ENCODE measurements around the gene PCYT2. TPM values are rescaled to one million over a fixed set of nuclear protein-coding genes. Genes with fewer than 3 reads are reported as not detected.

The PCYT2 gene
- total and polyA plus RNA-seq, 2 donors, result 19.4 to 37.4 TPM

DNA sequence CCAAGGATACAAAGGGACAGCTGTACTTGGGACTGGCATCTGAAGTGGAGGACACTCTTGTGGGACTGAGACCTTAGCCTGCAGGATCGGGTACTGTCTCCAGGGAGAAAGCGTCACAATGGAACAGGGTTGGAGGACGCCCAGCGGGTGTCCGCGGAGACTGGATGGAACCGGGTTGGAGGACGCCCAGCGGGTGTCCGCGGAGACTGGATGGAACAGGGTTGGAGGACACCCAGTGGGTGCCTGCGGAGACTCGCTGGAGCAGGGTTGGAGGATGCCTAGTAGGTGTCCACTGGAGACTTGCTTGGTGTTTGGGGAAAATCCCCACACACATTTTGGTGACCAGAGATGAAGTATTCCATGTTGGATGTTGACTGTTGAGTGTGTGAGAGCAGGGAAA is 36.0 kb upstream of the PCYT2 start, which contains the start of gene MYADML2:
MYADML2 (minus strand) TSS at position 45 of the 400 bp plus-strand sequence. CDS start 5,492 bp downstream, outside the sequence.
- WGBS, result 95% methylated on average over 13 of the region's 13 CpGs
- no peak for DNase-seq (ENCODE audit: low read depth in 6 of 9, low spot score in 9 of 9)
- Histone ChIP-seq H3K27me3 (ENCODE audit: control insufficient read depth in 2 of 2, insufficient read depth in 1 of 2, low read length in 1 of 2) (peaks cover under 1 to 36% of the 10 kb centered on the region in 2 donors), H3K4me3 (ENCODE audit: low read length in 2 of 2) (no peak within 1 kb of the TSS), H3K9me3 (ENCODE audit: control insufficient read depth in 2 of 2, insufficient read depth in 1 of 2, low read length in 1 of 2) (no peaks in the 10 kb centered on the region), H3K27ac (ENCODE audit: low read depth in 1 of 2, low read length in 1 of 2) (no peak within 1 kb of the TSS), H3K4me1 (ENCODE audit: control insufficient read depth in 2 of 2, insufficient read depth in 2 of 2, low read length in 2 of 2) (peaks cover 0 to 2% of the 10 kb centered on the region in 2 donors), H3K36me3 (ENCODE audit: control insufficient read depth in 2 of 2, insufficient read depth in 2 of 2, low read length in 1 of 2) (no peaks in the 10 kb centered on the region)

GRCh38 chr17:81944858-81945257 is 33.7 kb upstream of the PCYT2 start:
- Histone ChIP-seq H3K9me3 (ENCODE audit: control insufficient read depth in 2 of 2, insufficient read depth in 1 of 2, low read length in 1 of 2) (no peaks in the 10 kb centered on the region), H3K27ac (ENCODE audit: low read depth in 1 of 2, low read length in 1 of 2) (no peak overlapping the region), H3K36me3 (ENCODE audit: control insufficient read depth in 2 of 2, insufficient read depth in 2 of 2, low read length in 1 of 2) (no peaks in the 10 kb centered on the region), H3K4me3 (ENCODE audit: low read length in 2 of 2) (no peak overlapping the region), H3K27me3 (ENCODE audit: control insufficient read depth in 2 of 2, insufficient read depth in 1 of 2, low read length in 1 of 2) (peaks cover 11 to 51% of the 10 kb centered on the region in 2 donors), H3K4me1 (ENCODE audit: control insufficient read depth in 2 of 2, insufficient read depth in 2 of 2, low read length in 2 of 2) (peaks cover 0 to 11% of the 10 kb centered on the region in 2 donors)
- no peak for DNase-seq (ENCODE audit: low read depth in 6 of 9, low spot score in 9 of 9)
- WGBS, result 97% methylated on average over 9 of the region's 9 CpGs

- 71% methylated on average over 12 of the region's 12 CpGs for WGBS
- no peak for DNase-seq (ENCODE audit: low read depth in 6 of 9, low spot score in 9 of 9)
- H3K9me3 ChIP-seq (ENCODE audit: control insufficient read depth in 2 of 2, insufficient read depth in 1 of 2, low read length in 1 of 2), result peaks cover 0 to 6% of the 10 kb centered on the region in 2 donors
- H3K27me3 ChIP-seq (ENCODE audit: control insufficient read depth in 2 of 2, insufficient read depth in 1 of 2, low read length in 1 of 2), result peaks cover 11 to 70% of the 10 kb centered on the region in 2 donors
- peaks cover 0 to 15% of the 10 kb centered on the region in 2 donors for H3K4me1 ChIP-seq (ENCODE audit: control insufficient read depth in 2 of 2, insufficient read depth in 2 of 2, low read length in 2 of 2)
- H3K27ac ChIP-seq (ENCODE audit: low read depth in 1 of 2, low read length in 1 of 2), result no peak overlapping the region
- no peak overlapping the region for H3K4me3 ChIP-seq (ENCODE audit: low read length in 2 of 2)
- H3K36me3 ChIP-seq (ENCODE audit: control insufficient read depth in 2 of 2, insufficient read depth in 2 of 2, low read length in 1 of 2), result no peaks in the 10 kb centered on the region
Observed at GRCh38 chr17:81942167-81942553, 31.0 kb upstream of the PCYT2 start.

GRCh38 chr17:81941484-81942166 is 30.4 kb upstream of the PCYT2 start:
- peaks cover 4 to 19% of the 10 kb centered on the region in 2 donors for H3K4me1 ChIP-seq (ENCODE audit: control insufficient read depth in 2 of 2, insufficient read depth in 2 of 2, low read length in 2 of 2)
- H3K27me3 ChIP-seq (ENCODE audit: control insufficient read depth in 2 of 2, insufficient read depth in 1 of 2, low read length in 1 of 2), result peaks cover 11 to 72% of the 10 kb centered on the region in 2 donors
- no peaks in the 10 kb centered on the region for H3K36me3 ChIP-seq (ENCODE audit: control insufficient read depth in 2 of 2, insufficient read depth in 2 of 2, low read length in 1 of 2)
- H3K27ac ChIP-seq (ENCODE audit: low read depth in 1 of 2, low read length in 1 of 2), result no peak overlapping the region
- H3K4me3 ChIP-seq (ENCODE audit: low read length in 2 of 2), result no peak overlapping the region
- peak in 1 of 9 donors; percentile 53 for DNase-seq (ENCODE audit: low read depth in 6 of 9, low spot score in 9 of 9)
- peaks cover 0 to 11% of the 10 kb centered on the region in 2 donors for H3K9me3 ChIP-seq (ENCODE audit: control insufficient read depth in 2 of 2, insufficient read depth in 1 of 2, low read length in 1 of 2)
- WGBS, result 64% methylated on average over 30 of the region's 30 CpGs

- WGBS, result 97% methylated on average over 56 of the region's 56 CpGs
- no peak for DNase-seq (ENCODE audit: low read depth in 6 of 9, low spot score in 9 of 9)
- H3K27ac ChIP-seq (ENCODE audit: low read depth in 1 of 2, low read length in 1 of 2), result no peak overlapping the region
- H3K4me1 ChIP-seq (ENCODE audit: control insufficient read depth in 2 of 2, insufficient read depth in 2 of 2, low read length in 2 of 2), result peaks cover 5 to 22% of the 10 kb centered on the region in 2 donors
- no peaks in the 10 kb centered on the region for H3K36me3 ChIP-seq (ENCODE audit: control insufficient read depth in 2 of 2, insufficient read depth in 2 of 2, low read length in 1 of 2)
- peaks cover 11 to 77% of the 10 kb centered on the region in 2 donors for H3K27me3 ChIP-seq (ENCODE audit: control insufficient read depth in 2 of 2, insufficient read depth in 1 of 2, low read length in 1 of 2)
- H3K9me3 ChIP-seq (ENCODE audit: control insufficient read depth in 2 of 2, insufficient read depth in 1 of 2, low read length in 1 of 2), result peaks cover 0 to 14% of the 10 kb centered on the region in 2 donors
- no peak overlapping the region for H3K4me3 ChIP-seq (ENCODE audit: low read length in 2 of 2)
Observed at GRCh38 chr17:81940538-81941483, 29.6 kb upstream of the PCYT2 start.

DNA sequence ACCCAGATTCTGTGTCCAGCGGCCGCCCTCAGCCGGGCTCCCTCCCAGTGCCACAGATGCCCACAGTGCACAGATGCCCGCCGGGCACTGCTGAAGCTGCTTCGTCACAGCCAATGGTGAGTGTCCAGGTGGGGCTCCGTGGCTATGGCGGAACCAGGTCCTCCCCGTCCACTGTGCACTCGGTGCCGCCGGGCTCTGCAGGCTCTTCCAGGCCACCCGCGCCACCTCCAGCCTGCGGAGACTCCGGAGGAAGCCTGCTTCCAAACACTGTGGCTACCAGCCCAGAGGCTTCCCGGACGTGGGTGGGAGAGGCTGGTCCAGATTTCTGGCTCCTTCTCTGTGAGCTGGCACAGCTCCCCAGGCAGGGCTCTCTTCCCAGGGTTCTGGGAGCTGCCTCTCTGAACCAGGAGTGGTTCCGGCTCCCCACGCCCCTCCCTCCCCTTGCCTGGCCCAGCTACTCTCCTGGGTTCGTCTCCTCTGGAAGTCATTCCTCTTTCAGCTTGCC is 28.7 kb upstream of the PCYT2 start:
- no peaks in the 10 kb centered on the region for H3K36me3 ChIP-seq (ENCODE audit: control insufficient read depth in 2 of 2, insufficient read depth in 2 of 2, low read length in 1 of 2)
- H3K4me1 ChIP-seq (ENCODE audit: control insufficient read depth in 2 of 2, insufficient read depth in 2 of 2, low read length in 2 of 2), result peaks cover 5 to 22% of the 10 kb centered on the region in 2 donors
- WGBS, result 96% methylated on average over 21 of the region's 21 CpGs
- no peak overlapping the region for H3K27ac ChIP-seq (ENCODE audit: low read depth in 1 of 2, low read length in 1 of 2)
- H3K27me3 ChIP-seq (ENCODE audit: control insufficient read depth in 2 of 2, insufficient read depth in 1 of 2, low read length in 1 of 2), result peaks cover 11 to 81% of the 10 kb centered on the region in 2 donors
- DNase-seq (ENCODE audit: low read depth in 6 of 9, low spot score in 9 of 9), result no peak
- peaks cover 0 to 14% of the 10 kb centered on the region in 2 donors for H3K9me3 ChIP-seq (ENCODE audit: control insufficient read depth in 2 of 2, insufficient read depth in 1 of 2, low read length in 1 of 2)
- H3K4me3 ChIP-seq (ENCODE audit: low read length in 2 of 2), result no peak overlapping the region

- DNase-seq (ENCODE audit: low read depth in 6 of 9, low spot score in 9 of 9), result no peak
- 55% methylated on average over 15 of the region's 15 CpGs for WGBS
Observed at GRCh38 chr17:81939218-81939617, 28.0 kb upstream of the PCYT2 start.

GRCh38 chr17:81935709-81936084 is 24.5 kb upstream of the PCYT2 start:
- no peak overlapping the region for H3K4me3 ChIP-seq (ENCODE audit: low read length in 2 of 2)
- no peak for DNase-seq (ENCODE audit: low read depth in 6 of 9, low spot score in 9 of 9)
- WGBS, result 97% methylated on average over 6 of the region's 6 CpGs
- peaks cover 2 to 70% of the 10 kb centered on the region in 2 donors for H3K27me3 ChIP-seq (ENCODE audit: control insufficient read depth in 2 of 2, insufficient read depth in 1 of 2, low read length in 1 of 2)
- no peak overlapping the region for H3K27ac ChIP-seq (ENCODE audit: low read depth in 1 of 2, low read length in 1 of 2)
- peaks cover 5 to 19% of the 10 kb centered on the region in 2 donors for H3K4me1 ChIP-seq (ENCODE audit: control insufficient read depth in 2 of 2, insufficient read depth in 2 of 2, low read length in 2 of 2)
- H3K36me3 ChIP-seq (ENCODE audit: control insufficient read depth in 2 of 2, insufficient read depth in 2 of 2, low read length in 1 of 2), result no peaks in the 10 kb centered on the region
- peaks cover 0 to 14% of the 10 kb centered on the region in 2 donors for H3K9me3 ChIP-seq (ENCODE audit: control insufficient read depth in 2 of 2, insufficient read depth in 1 of 2, low read length in 1 of 2)

More at GRCh38 chr17:81939218-81939617, 28.0 kb upstream of the PCYT2 start:
- no peak overlapping the region for H3K27ac ChIP-seq (ENCODE audit: low read depth in 1 of 2, low read length in 1 of 2)
- H3K4me3 ChIP-seq (ENCODE audit: low read length in 2 of 2), result no peak overlapping the region
- H3K4me1 ChIP-seq (ENCODE audit: control insufficient read depth in 2 of 2, insufficient read depth in 2 of 2, low read length in 2 of 2), result peaks cover 5 to 22% of the 10 kb centered on the region in 2 donors
- H3K27me3 ChIP-seq (ENCODE audit: control insufficient read depth in 2 of 2, insufficient read depth in 1 of 2, low read length in 1 of 2), result peaks cover 11 to 76% of the 10 kb centered on the region in 2 donors
- H3K9me3 ChIP-seq (ENCODE audit: control insufficient read depth in 2 of 2, insufficient read depth in 1 of 2, low read length in 1 of 2), result peaks cover 0 to 14% of the 10 kb centered on the region in 2 donors
- H3K36me3 ChIP-seq (ENCODE audit: control insufficient read depth in 2 of 2, insufficient read depth in 2 of 2, low read length in 1 of 2), result no peaks in the 10 kb centered on the region
